K562 (cell line): ENCODE data around the gene HLA-DMB. TPM values are rescaled to one million over a fixed set of nuclear protein-coding genes. Genes with fewer than 3 reads are reported as not detected.
A peak's percentile ranks its signal among the peaks of the same experiment; 100 is the strongest.

Experiments used
- AFF1 ChIP-seq, 2 experiments: fragments of 450-650 bp; IDR thresholded peaks; 2 replicates each; pipeline ENCODE4 v1.6.1; 2018; ENCODE audit warnings: mild to moderate bottlenecking in 2 of 2, low read depth in 1 of 2; ENCODE audit not compliant: partially characterized antibody in 2 of 2
- CHD4 ChIP-seq: fragments of 200-600 bp; sonication (generic); IDR thresholded peaks from 3 replicates; pipeline ENCODE4 v1.6.1; 2012; ENCODE audit warnings: low read depth, mild to moderate bottlenecking, mixed read lengths, low read length, inconsistent platforms; ENCODE audit not compliant: insufficient read depth, insufficient replicate concordance, poor library complexity, severe bottlenecking
- GTF3C2 ChIP-seq: IDR thresholded peaks from 3 replicates; pipeline ENCODE4 v1.6.1; 2011; ENCODE audit warnings: borderline replicate concordance, mild to moderate bottlenecking, moderate library complexity; ENCODE audit not compliant: insufficient read length; ENCODE audit errors: extremely low read depth
- LARP7 ChIP-seq: fragments of 450-650 bp; IDR thresholded peaks from 2 replicates; pipeline ENCODE4 v1.6.1; 2016
- MAFK ChIP-seq: IDR thresholded peaks from 2 replicates; pipeline ENCODE4 v1.6.1; 2011; ENCODE audit warnings: low read length, improper control_type of control experiment
- MBD2 ChIP-seq: sonication (generic); IDR thresholded peaks from 2 replicates; pipeline ENCODE4 v1.6.1; 2016; ENCODE audit warnings: low read depth, borderline replicate concordance
- MTA2 ChIP-seq: fragments of 450-650 bp; IDR thresholded peaks from 2 replicates; pipeline ENCODE4 v1.6.1; 2016; ENCODE audit warnings: low read depth
- NBN ChIP-seq: fragments of 450-650 bp; IDR thresholded peaks from 2 replicates; pipeline ENCODE4 v1.6.1; 2016; ENCODE audit warnings: low read depth, mild to moderate bottlenecking
- NFRKB ChIP-seq: fragments of 450-650 bp; IDR thresholded peaks from 2 replicates; pipeline ENCODE4 v1.6.1; 2016; ENCODE audit warnings: low read depth
- PREB ChIP-seq: sonication (generic); formaldehyde crosslinking; IDR thresholded peaks from 2 replicates; pipeline ENCODE4 v1.8.1; 2023; ENCODE audit warnings: mild to moderate bottlenecking, missing genetic modification reagents
- SIX5 ChIP-seq, 2 experiments: IDR thresholded peaks; 2 replicates each; pipeline ENCODE4 v1.6.1; 2011; ENCODE audit warnings: low read length in 2 of 2, borderline replicate concordance in 1 of 2, low read depth in 1 of 2, mild to moderate bottlenecking in 1 of 2, moderate library complexity in 1 of 2; ENCODE audit not compliant: insufficient read depth in 1 of 2
- SOX6 ChIP-seq: fragments of 450-650 bp; IDR thresholded peaks from 2 replicates; pipeline ENCODE4 v1.6.1; 2014; ENCODE audit warnings: mild to moderate bottlenecking
- TCF7 ChIP-seq: sonication (generic); IDR thresholded peaks from 2 replicates; pipeline ENCODE4 v1.6.1; 2016; ENCODE audit warnings: antibody characterized with exemption, borderline replicate concordance
- TRIM28 ChIP-seq: fragments of 450-650 bp; IDR thresholded peaks from 2 replicates; pipeline ENCODE4 v1.6.1; 2017
- TSC22D4 ChIP-seq: fragments of 450-650 bp; IDR thresholded peaks from 2 replicates; pipeline ENCODE4 v1.6.1; 2016; ENCODE audit warnings: missing genetic modification characterization, missing biosample characterization, control low read depth
- ZBTB1 ChIP-seq: sonication (generic); formaldehyde crosslinking; IDR thresholded peaks from 2 replicates; pipeline ENCODE4 v1.8.1; 2023; ENCODE audit warnings: missing genetic modification reagents, low read depth, mild to moderate bottlenecking, borderline replicate concordance
- ZNF274 ChIP-seq: IDR thresholded peaks from 2 replicates; pipeline ENCODE4 v1.6.1; 2011; ENCODE audit warnings: low read depth, mild to moderate bottlenecking, low read length, moderate library complexity, borderline replicate concordance
- ZSCAN32 ChIP-seq: fragments of 450-650 bp; formaldehyde crosslinking; IDR thresholded peaks from 2 replicates; pipeline ENCODE4 v1.4.0; 2020; ENCODE audit warnings: mild to moderate bottlenecking, moderate library complexity
- polyA plus RNA-seq, 8 experiments: library from polyadenylated mRNA; depleted of rRNA in 4 of 8; stranded (reverse) in 5 of 8; unstranded in 3 of 8; fragments of >200 nt; fragmentation: Nextera tagmentation in 2 of 8; fragmentation: Illumina TruSeq in 1 of 8; extraction: Ambion mirVana in 2 of 8; extraction: Trizol in 1 of 8; gene quantifications; 2 replicates each; pipeline versions ENCODE4 v1.2.1 to v1.2.3, GENCODE V29; 2011 to 2014; ENCODE audit warnings: inconsistent platforms in 1 of 8, missing spikeins in 1 of 8
- total RNA-seq, 7 experiments: library from RNA; depleted of rRNA in 6 of 7; stranded (reverse); fragments of >200 nt in 6 of 7; fragmentation: Illumina TruSeq in 2 of 7; extraction: Trizol in 2 of 7; gene quantifications; 2 replicates each; pipeline versions ENCODE4 v1.2.1 to v1.2.3, GENCODE V29; 2011 to 2021; ENCODE audit warnings: low replicate concordance in 1 of 7

Gene HLA-DMB
- total and polyA plus RNA-seq, 9 of the 15 experiments (the other 6 are each of a cell fraction or from before 2014, with no cell fraction given), result 0.38 TPM; not detected in 8

- no peak for TF ChIP-seq GTF3C2
- no peak for TF ChIP-seq MBD2
- TF ChIP-seq MTA2, result peak; percentile 23; the same call in 1 of the 2 replicates
- no peak for TF ChIP-seq SIX5 (IDR thresholded peaks at IDR 0.05; ENCODE audit: borderline replicate concordance in 1 of 2, insufficient read depth in 1 of 2, low read depth in 1 of 2, low read length in 2 of 2)
- TF ChIP-seq ZSCAN32 (CRISPR knock-in tag), result no peak
- TF ChIP-seq AFF1 (IDR thresholded peaks at IDR 0.05; ENCODE audit: low read depth in 1 of 2, partially characterized antibody in 2 of 2), result peak in 1 of 2 experiments; percentile 48
- TF ChIP-seq CHD4, result no peak
- TF ChIP-seq NBN, result peak; percentile 85; the same call in 1 of the 2 replicates
- no peak for TF ChIP-seq PREB (CRISPR knock-in tag)
- no peak for TF ChIP-seq TSC22D4 (tag)
- peak; percentile 77; the same call in 1 of the 2 replicates for TF ChIP-seq ZBTB1 (CRISPR knock-in tag)
- no peak for TF ChIP-seq MAFK
- TF ChIP-seq TCF7, result no peak; the same call in 1 of the 2 replicates
- TF ChIP-seq ZNF274, result no peak
- TF ChIP-seq NFRKB, result peak; percentile 92
- no peak for TF ChIP-seq LARP7
- peak; percentile 82 for TF ChIP-seq SOX6
- no peak for TF ChIP-seq TRIM28
Measured at GRCh38 chr6:32968093-32968866, 27.5 kb upstream of the HLA-DMB start, which contains the start of gene BRD2 (continued).
